Effector CD4-positive, alpha-beta T cell (primary cell): Measurements from ENCODE around the gene OSBP.
"Not testable (repeated sequence)": the region's sequence is repeated elsewhere in the genome, so short reads cannot be mapped to it uniquely, and the experiment has no call there.

Source experiments
- DNase-seq: peaks from one replicate; pipeline ENCODE4 v3.0.0-alpha.2; 2020
- total RNA-seq: gene quantifications from one replicate; lab custom pipeline; 2026; lab: John Stamatoyannopoulos, UW

OSBP gene
- 89.9 reads per million, percentile 80 among the genes with 10 or more reads in this experiment for total RNA-seq

GRCh38 chr11:59615637-59616395 lies at the start of gene OSBP:
OSBP (minus strand) TSS chr11:59615774; CDS start chr11:59615664, 110 bp downstream.
- DNase-seq: peak; percentile 98

DNA sequence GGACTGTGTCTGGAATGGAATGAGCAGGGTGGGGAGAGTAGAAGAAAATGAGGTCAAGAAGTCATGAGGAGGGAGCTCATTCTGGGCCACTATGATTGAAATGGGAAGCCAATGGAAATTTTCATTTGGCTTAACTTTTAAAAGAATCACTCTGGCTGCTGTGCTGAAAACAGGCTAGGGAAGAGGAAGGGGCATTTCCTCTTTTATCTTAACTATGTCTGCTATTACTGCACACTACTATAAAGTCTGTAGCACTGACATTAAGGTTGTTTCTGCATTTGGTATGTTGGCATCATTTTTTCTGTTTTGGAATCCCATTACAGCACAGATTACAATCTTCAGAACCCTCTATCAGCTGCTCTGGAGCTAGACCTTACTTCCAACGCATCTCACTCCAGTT lies 45.0 kb upstream of the OSBP start:
- DNase-seq: no peak

DNA sequence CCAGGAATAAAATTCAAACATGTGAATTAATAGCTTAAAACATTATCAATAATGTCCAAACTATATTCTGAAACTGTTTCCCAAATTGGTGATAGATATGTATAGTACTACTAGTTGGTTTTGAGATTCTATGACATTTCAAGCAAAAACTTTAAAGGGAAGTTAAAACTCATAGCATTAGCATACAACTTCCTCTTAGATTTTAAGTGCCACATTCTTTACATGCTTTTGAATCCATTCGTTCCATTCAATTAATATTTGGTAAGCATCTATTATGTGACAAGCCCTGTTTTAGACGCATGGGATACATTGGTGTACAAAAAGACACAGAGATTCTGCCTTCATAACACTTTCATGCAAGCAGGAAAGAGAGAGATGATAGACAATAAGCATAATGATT lies 44.4 kb upstream of the OSBP start:
- no peak for DNase-seq

GRCh38 chr11:59658036-59658435 lies 42.5 kb upstream of the OSBP start:
- no peak for DNase-seq

- no peak for DNase-seq
Observed at GRCh38 chr11:59654893-59655292, 39.3 kb upstream of the OSBP start.

- no peak for DNase-seq
Observed at GRCh38 chr11:59647245-59647980, 31.8 kb upstream of the OSBP start.

DNA sequence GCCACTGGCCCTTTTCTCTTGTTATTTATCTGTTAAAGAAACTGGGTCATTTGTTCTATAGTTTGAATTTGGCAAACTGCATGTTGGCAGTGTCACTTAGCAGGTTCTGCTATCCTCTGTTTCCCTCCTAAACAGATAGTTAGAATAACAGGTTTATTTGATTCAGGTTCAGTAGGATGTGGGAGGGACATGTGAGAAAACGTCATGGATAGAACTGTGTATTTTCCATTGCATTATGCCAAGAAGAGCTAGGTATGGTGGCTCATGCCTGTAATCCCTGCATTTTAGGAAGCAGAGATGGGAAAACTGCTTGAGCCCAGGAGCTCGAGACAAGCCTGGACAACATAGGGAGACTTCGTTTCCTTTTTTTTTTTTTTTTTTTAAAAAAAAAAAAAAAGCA lies 29.0 kb upstream of the OSBP start:
- no peak for DNase-seq

DNA sequence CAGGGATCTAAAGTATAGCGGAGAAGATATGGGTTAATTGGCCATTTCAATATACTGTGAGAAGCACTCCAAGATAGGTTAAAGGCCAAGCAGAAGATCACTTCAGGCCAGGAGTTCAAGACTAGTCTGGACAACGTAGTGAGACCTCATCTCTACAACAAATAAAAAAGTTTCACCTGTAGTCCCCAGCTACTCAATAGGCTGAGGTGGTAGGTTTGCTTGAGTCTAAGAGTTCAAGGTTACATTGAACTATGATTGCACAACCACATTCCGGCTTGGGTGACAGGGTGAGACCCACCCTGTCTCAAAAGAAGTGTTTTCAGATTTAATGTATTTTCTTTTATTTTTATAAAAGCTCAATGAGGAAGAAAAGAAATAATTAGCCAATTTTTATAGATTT lies 27.8 kb upstream of the OSBP start:
- no peak for DNase-seq

DNA sequence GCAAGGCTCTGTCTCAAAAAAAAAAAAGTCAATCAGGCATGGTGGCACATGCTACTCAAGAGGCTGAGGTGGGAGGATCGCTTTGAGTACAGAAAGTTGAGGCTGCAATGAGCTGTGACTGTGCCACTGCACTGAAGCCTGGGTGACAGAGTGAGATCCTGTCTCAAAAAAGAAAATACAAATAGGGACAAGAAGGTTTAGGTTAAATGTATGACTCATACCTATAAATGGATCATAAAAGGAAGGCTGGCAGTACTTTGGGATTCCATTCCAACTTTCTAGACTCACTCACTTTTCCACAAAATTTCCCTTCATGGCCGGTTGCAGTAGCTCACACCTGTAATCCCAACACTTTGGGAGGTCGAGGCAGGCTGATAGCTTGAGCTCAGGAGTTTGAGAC lies 25.6 kb upstream of the OSBP start:
- no peak for DNase-seq

DNA sequence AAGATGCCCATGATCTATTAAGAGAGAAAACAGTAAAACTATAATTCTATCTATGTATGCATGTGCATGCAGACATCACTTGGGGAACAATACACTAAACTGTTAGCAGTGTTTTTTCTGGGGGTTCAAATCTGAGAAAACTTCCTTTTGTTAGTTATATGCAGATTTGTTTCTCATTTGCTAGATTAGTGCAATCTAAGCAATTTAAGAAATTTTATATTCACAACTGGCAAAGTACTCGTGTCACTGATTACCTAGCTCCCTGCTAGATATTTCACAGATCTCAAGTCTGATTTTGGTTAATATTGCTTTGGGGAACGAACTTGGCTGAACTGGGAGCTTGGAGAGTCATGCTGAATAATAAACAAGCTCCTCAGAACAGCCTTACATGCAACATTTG lies 14.9 kb upstream of the OSBP start:
- no peak for DNase-seq

GRCh38 chr11:59629996-59630395 lies 14.4 kb upstream of the OSBP start:
- DNase-seq: no peak

GRCh38 chr11:59626969-59627368 lies 11.4 kb upstream of the OSBP start:
- DNase-seq: not testable (repeated sequence)

GRCh38 chr11:59625703-59626102 lies 10.1 kb upstream of the OSBP start:
- no peak for DNase-seq

DNA sequence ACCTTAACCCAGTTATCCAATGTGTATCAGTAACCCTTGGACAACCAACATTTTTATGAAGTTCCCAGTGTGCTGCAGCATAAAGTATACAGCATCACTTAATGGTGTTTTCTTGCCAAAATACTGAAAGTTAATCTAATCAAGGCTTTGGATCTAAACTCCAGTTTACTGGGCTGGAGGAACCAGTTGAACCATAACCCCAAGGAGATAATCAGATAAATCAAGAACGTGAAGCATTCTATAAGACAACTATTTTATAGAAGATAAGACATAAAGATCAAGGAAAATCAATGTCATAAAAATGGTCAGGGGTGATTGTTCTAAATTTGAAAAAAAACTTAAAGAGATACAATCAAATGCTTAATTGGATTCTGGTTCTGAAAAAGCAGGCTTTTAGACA lies 2.3 kb upstream of the OSBP start:
- no peak for DNase-seq

DNA sequence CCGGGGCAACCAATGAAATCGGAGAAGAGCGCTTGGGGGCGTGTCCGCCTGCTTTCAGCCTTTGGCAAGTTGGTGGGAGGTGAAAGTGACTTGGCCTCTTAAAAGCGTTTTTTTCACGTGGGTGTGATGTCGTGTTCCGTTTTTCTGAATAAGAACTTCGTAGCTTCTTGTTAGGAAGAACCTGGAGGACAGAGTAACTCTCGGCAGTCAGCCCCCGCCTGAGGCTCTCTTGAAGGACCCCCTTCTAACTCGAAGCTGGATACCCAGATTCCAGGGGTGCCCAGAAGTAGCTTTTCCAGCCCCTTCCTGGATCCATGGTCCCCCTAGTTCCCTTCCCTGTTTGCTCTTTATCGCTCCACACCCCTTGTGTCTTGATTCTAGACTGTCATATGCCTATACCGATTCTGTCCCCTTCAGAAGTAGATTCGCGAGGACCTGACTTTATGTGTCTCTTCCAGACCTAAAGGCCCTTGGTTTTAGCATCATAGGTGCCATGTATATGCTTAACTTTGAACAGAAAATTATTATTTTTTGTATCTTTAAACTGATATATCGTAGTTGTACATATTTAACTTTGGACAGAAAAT lies 915 bp upstream of the OSBP start:
- DNase-seq: no peak

DNA sequence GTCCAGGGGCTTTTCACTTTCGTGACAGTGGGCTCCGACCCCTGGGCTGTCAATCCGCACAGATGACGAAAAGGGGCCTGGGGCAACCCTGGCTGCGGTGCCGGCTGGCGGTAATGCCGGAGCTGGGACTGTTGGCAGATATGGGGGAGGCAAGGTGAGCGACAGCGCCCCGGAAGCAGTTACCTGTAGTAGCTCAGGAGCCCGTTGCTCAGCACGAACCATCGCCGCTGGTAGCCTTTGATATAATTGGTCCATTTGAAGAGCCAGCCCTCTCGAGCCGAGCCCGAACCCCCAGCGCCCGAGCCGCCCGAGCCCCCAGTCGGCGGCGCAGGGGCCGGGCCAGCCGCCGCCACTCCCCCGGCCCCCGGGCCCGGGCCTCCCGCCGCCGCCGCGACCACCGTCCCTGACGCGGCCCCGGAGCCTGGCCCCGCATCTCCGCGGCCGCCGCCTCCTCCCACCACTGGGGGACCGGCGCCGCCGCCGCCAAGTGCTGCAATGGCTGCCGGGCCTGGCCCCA lies 396 bp downstream of the OSBP start:
- DNase-seq: peak; percentile 68

GRCh38 chr11:59614277-59615119 lies 1.1 kb downstream of the OSBP start:
- no peak for DNase-seq

- DNase-seq: no peak
Observed at GRCh38 chr11:59611570-59612565, 3.7 kb downstream of the OSBP start.

DNA sequence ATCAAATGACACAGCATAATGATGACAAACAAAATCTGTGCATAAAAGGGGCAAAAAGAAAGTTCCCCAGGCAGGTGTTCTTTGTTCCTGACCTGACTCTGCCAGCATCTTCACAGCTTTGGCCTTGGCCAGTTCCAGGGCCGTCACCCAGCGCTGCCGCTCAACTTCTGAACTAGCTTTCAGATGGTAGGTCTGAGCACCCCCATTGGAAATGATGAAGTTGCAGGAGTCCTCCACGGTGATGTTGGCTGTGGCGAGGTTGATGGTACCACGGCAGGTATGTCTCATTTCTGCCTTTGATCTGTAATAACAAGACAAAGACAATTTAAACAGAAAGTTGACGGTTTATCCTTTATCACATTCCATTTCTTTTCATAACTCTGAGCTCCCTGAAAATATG lies 5.3 kb downstream of the OSBP start:
- DNase-seq: no peak

GRCh38 chr11:59607703-59608454 lies 7.7 kb downstream of the OSBP start:
- DNase-seq: no peak

- no peak for DNase-seq
Observed at GRCh38 chr11:59602432-59602831, 13.1 kb downstream of the OSBP start.
